GM12875 (cell line): ENCODE data around the gene BBS2.
"Not testable (repeated sequence)": the region's sequence is repeated elsewhere in the genome, so short reads cannot be mapped to it uniquely, and the experiment has no call there.

Source experiments
- H3K4me3 ChIP-seq: one replicate; pipeline ENCODE4 v1.5.1; 2011; ENCODE audit warnings: low read depth, low read length, control low read depth
- TF ChIP-seq, protein P1 (sequence below): IDR thresholded peaks from 2 replicates; pipeline ENCODE4 v1.5.1; 2011; ENCODE audit warnings: low read depth, mild to moderate bottlenecking, control low read depth, inconsistent platforms, low read length, moderate library complexity, borderline replicate concordance; ENCODE audit not compliant: insufficient read depth

BBS2 gene

GRCh38 chr16:56512025-56512424 lies 7.8 kb downstream of the BBS2 start:
- TF ChIP-seq, protein P1, sequence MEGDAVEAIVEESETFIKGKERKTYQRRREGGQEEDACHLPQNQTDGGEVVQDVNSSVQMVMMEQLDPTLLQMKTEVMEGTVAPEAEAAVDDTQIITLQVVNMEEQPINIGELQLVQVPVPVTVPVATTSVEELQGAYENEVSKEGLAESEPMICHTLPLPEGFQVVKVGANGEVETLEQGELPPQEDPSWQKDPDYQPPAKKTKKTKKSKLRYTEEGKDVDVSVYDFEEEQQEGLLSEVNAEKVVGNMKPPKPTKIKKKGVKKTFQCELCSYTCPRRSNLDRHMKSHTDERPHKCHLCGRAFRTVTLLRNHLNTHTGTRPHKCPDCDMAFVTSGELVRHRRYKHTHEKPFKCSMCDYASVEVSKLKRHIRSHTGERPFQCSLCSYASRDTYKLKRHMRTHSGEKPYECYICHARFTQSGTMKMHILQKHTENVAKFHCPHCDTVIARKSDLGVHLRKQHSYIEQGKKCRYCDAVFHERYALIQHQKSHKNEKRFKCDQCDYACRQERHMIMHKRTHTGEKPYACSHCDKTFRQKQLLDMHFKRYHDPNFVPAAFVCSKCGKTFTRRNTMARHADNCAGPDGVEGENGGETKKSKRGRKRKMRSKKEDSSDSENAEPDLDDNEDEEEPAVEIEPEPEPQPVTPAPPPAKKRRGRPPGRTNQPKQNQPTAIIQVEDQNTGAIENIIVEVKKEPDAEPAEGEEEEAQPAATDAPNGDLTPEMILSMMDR, result no peak
- H3K4me3 ChIP-seq, result no peak overlapping the region

DNA sequence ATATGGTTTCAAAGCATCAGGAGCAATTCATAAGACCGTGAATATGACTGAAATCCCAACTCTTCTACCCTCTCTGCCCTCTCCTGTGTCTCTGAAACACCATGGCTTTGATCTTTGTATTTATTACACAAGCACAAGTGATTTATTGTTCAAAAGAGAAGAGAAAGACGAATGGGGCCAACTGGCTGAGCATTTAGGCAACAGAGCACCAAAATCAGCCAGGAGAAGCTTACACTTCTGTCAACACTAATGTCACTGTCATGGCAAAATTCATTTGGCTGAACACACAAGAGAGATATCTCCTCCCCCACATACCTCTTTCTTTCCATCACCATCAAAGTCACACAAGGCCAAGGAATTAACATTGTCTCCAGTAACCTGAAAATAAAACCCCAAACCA lies 9.3 kb downstream of the BBS2 start:
- TF ChIP-seq, protein P1, result no peak
- H3K4me3 ChIP-seq, result no peak overlapping the region

GRCh38 chr16:56506941-56507340 lies 12.9 kb downstream of the BBS2 start:
- no peak overlapping the region for H3K4me3 ChIP-seq
- TF ChIP-seq, protein P1, result no peak

GRCh38 chr16:56505181-56505580 lies 14.6 kb downstream of the BBS2 start:
- TF ChIP-seq, protein P1, result no peak
- H3K4me3 ChIP-seq, result no peak overlapping the region

GRCh38 chr16:56493815-56494214 lies 26.0 kb downstream of the BBS2 start:
- no peak overlapping the region for H3K4me3 ChIP-seq
- TF ChIP-seq, protein P1, result no peak

- H3K4me3 ChIP-seq, result no peak overlapping the region
- TF ChIP-seq, protein P1, result no peak
Measured at GRCh38 chr16:56493126-56493525, 26.7 kb downstream of the BBS2 start.

GRCh38 chr16:56491657-56492261 lies 28.1 kb downstream of the BBS2 start:
- TF ChIP-seq, protein P1, result no peak

DNA sequence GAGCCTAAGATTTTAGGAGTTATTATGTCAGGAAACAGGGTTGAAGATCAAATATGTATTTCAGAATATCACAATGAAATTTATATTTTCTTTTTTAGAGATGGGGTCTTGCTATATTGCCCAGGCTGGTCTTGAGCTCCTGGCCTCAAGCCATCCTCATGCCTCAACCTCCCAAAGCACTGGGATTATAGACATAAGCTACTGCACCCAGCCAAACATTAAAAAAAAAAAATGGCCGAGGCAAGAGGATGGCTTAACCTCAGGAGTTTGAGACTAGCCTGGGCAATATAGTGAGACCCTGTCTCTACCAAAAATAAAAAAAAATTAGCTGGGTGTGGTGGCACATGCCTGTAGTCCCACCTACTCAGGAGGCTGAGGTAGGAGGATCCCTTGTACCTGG lies 31.0 kb downstream of the BBS2 start:
- not testable (repeated sequence) for H3K4me3 ChIP-seq

More at GRCh38 chr16:56491657-56492261, 28.1 kb downstream of the BBS2 start:
- no peak overlapping the region for H3K4me3 ChIP-seq
